ENCODE data around the gene ZNF20.

The ZNF20 gene

DNA sequence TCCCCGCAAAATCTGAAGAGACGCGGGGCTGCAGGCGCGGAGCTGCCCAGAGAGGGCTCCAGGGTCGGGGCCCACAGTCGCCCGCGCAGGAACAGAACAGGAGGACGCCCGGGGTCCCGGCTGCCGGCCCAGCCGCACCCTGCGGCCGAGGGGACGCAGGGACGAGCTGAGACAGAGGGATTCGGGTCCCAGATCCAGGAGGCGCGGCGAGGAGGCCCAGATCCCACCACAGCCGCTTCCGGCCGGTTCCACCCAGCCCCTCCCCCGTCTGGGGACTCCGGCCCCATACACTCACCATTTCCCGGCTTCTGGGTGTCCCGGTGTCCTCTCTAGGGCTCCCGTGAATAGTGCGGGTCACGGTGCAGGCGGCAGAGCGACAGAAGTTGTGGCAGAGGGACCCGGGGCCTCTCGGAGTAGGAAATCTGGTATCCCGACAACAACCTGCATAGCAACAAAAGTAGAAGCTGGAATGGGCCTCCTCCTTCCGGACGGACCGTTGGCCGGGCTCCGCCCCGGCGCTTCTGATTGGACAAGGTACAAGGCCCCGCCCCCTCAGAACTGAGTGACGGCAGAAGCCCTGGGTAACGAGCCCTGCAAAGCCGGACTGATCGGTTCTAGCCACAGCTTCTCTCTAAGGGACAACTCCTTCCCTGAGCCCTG lies at the start of gene ZNF20:
ZNF20 (minus strand) TSS at position 466 of the 660 bp plus-strand sequence; CDS start at position 298, 168 bp downstream.
- DNase-seq (ENCODE audit: low spot score): peak; percentile 89

DNA sequence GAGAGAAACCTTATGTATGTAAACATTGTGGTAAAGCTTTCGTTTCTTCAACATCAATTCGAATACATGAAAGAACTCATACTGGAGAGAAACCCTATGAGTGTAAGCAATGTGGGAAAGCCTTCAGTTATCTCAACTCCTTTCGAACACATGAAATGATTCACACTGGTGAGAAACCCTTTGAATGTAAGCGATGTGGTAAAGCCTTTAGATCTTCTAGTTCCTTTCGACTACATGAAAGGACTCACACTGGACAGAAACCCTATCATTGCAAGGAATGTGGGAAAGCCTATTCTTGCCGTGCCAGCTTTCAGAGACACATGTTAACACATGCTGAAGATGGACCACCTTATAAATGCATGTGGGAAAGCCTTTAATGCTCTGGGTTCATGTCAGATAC lies 47.5 kb upstream of the ZNF20 start:
- no peak for DNase-seq (ENCODE audit: low spot score)

DNA sequence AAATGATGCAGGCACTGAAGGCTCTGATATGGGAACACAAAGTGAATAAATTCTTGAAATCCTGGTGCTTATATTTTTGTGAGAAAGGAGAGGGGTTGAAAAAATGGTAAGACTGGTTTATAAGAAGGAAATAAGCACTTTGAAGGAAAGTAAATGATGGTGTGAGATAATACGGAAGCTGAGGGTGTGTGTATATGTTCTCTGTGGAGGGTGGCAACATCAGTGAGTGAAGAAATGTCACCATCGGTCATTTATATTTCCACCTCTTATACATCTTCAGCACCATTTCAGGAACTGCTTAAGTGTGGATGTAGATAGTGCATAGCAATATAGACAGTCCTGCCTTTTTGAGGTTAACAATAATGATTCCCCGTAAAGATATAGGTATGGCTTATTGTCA lies 40.2 kb upstream of the ZNF20 start:
- DNase-seq (ENCODE audit: low spot score): no peak

DNA sequence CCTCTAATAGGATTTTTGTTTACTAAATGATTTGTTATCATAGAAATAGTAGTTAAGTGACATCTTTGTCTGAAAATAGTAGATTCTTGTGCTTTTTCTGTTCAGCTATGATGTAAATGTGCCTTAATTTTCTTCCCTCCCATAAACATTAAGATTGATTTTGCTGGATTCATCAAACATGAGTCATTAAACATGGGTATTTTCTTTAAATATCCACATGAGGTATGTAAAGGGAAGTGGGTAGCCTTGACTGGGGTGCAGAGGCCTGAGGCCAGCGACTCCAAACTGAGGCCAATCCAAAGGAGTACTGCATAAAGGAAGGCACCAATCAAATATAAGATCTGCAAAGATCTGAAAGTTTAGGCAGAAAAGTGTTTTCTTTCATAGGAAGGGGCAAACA lies 26.5 kb upstream of the ZNF20 start:
- DNase-seq (ENCODE audit: low spot score): no peak

DNA sequence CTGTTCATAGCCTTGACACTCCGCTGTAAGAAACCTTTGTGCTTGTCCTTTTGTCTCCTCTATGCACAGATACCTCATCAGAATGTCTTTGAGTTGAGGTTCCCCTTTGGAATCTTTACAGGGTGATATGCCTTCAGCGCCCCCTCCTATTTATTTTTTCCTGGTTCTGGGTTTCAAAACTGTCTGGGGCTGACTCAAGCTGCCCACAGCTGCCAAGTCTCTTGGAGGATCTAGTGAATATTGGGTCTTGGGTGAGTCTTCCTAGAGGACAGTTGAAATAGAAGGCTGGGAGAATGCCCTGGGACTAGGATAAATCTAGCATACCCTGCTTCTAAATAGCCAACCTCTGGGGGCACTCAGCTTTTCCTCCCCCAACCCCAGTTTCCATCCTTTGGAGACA lies 23.7 kb upstream of the ZNF20 start:
- DNase-seq (ENCODE audit: low spot score): no peak

DNA sequence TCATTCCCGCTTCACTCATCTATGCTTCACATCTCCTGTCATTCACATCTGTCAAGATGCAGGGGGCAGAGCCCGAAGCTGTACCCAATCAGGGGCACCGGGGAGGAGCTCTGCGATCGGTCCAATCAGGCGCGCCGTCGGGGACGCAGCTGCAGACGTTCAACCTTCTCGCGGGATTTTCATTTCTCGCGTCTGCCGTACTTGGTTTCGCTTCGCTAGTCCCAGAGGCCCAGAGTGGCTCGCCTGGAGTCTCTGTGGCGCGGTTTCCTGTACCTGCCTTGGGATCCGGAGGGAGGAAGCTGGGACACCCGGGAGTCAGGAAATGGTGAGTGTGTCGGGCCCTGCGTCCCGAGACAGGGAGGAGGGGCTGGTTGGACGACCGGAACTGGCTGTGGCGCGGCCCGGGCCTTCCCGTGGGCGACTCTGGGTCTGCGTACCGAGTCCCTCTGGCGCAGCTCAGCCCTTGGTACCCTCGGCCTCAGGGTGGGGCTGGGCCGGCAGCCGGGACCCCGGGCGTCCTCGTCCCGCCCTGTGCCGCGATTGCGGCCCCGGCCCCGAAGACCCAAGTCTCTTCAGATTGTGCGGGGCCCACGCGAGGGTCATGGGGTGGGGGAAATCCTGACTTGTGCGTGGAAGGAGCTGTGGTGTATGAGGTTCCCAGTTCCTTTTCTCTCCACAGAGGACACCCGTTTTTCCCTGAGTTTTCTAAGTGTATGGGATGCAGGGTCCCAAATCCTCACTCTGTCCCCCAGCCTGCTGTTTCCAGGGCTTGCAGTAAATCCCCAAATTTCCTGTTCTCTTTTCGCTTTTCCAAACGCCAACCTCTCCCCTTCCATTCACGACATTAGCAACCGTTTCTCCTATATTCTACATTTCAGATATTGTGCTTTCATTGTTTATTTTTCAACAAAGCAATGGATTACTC lies 23.0 kb upstream of the ZNF20 start, which contains the start of gene ZNF136:
ZNF136 (plus strand) TSS at position 215 of the 925 bp plus-strand sequence; CDS start at position 323, 108 bp downstream.
- peak; percentile 88 for DNase-seq (ENCODE audit: low spot score)

DNA sequence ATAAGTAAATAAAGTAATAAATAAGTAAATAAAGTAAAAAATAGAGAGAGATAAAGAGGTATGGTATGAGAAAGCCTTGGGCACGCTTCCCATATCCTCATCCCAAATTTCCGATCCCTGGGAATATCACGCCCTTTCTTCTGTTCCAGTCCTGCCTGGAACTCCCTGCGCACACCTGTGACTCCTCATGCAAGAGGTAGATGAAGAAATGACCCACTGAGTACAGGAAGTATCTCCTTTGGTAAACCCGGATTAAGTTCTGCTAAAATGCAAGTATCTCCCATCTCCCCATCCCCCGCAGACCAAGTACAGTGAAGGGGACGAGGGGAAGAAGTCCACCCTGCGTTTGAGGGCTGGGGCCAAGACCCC lies 22.3 kb upstream of the ZNF20 start:
- DNase-seq (ENCODE audit: low spot score): no peak

DNA sequence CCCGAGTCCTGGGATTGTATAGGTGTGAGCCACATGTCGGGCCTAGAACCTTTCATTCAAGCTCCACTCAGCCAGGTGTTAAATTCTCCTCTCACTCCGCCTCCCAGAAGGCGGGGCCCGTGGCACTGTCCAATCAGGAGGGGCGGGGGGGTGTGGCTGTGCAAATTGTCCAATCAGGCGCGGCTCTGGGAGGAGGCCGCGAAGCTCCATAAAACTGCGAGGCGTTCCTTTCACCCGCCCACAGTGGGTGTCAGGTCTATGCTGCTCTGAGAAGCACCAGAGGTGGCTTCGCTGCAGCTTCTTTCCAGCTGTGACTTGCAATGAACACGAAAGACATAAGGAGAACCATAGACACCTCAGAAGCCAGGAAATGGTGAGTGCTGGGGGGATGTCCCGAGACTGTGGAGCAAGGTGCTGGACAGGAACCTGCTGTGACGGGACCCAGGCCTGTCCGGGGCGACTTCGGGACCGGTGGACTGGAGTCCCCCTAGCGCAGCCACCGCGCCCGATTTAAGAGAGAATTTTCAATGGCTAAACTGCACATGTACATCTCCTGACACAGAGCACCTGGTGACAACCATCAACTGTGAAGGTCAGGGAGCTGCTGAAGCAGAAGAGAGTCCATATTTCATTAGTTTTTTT lies 19.7 kb upstream of the ZNF20 start:
- DNase-seq (ENCODE audit: low spot score): no peak

DNA sequence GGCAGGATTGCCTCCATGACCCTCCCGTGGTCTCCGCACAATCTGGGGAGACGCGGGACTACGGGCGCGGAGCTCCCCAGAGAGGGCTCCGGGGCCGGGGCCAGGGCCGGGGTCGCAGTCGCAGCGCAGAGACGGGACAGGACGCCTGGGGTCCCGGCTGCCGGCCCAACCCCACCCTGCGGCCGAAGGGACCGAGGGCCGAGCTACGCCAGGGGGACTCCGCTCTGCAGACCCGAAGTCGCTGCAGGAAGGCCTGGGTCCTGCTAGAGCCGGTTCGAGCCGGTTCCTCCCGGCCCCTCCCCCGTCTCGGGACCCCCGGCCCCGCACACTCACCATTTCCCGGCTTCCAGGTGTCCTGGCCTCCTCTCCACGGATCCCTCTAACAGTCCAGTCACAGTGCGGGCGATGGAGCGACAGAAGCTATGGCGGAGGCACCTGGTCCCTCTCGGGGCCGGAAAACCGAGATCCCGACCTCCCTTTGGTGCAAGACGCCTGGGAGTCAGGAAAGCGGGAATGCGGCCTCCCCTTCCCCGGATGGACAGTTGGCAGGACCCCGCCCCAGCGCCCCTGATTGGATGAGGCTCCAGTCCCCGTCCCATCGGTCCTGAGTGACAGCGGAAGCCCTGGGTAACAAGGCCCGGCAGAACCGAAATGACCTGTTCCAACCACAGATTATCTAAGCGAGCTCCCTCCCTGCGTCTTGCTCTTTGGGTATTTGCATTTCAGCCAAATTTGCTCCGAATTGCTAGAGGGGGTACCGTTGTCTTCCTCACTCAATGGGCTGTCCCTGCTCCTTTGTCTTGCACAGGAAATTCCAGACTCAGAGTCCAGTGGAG lies 16.3 kb upstream of the ZNF20 start, which contains the start of gene ZNF625:
ZNF625 (minus strand) TSS at position 512 of the 836 bp plus-strand sequence; CDS start at position 336, 176 bp downstream.
- DNase-seq (ENCODE audit: low spot score): no peak

DNA sequence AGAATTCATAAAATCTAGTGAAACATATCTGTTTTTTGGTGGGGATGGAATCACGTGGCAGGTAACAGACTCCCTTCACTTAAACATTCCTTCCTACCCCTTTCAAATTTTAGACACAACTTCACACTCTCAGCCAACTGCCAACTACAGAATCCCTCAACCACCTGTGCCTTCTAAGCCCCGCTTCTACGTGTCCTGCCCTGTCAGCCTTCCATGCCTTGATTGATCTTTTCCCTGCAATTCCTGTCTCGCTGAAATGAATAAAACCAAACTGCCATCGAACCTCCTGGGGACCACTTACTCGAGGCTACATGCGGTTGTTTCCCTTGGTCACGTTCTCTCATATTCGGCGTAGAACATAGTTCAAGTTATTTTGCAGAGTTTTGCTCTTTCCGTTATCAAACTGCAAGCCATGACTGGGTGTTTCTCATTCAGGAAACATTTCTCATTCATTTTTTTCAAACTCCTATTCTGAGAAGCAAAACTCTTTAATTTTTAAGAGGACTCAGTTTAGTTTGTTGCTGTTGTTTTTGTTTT lies 15.2 kb upstream of the ZNF20 start:
- no peak for DNase-seq (ENCODE audit: low spot score)

DNA sequence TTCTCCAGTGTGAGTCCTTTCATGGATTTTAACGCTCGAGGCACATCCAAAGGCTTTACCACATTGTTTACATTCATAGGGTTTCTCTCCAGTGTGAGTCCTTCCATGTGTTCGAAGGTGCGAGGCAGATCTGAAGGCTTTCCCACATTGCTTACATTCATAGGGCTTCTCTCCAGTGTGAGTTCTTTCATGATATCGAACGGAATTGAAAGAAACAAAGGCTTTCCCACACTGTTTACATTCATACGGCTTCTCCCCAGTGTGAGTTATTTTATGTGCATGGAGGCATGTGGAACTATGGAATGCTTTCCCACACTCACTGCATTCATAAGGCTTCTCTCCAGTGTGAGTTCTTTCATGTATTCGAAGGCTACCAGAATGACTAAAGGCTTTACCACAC lies 5.2 kb upstream of the ZNF20 start:
- no peak for DNase-seq (ENCODE audit: low spot score)

DNA sequence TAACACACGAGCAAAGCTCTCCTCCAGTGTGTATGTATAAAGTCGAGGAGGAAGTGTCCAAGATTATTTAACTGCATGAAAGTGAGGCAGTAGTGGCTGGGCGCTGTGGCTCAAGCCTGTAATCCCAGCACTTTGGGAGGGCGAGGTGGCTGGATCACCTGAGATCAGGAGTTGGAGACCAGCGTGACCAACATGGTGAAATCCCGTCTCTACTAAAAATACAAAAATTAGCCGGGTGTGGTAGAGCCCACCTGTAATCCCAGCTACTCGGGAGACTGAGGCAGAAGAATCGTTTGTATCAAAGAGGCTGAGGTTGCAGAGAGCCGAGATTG lies 1.2 kb upstream of the ZNF20 start:
- no peak for DNase-seq (ENCODE audit: low spot score)

DNA sequence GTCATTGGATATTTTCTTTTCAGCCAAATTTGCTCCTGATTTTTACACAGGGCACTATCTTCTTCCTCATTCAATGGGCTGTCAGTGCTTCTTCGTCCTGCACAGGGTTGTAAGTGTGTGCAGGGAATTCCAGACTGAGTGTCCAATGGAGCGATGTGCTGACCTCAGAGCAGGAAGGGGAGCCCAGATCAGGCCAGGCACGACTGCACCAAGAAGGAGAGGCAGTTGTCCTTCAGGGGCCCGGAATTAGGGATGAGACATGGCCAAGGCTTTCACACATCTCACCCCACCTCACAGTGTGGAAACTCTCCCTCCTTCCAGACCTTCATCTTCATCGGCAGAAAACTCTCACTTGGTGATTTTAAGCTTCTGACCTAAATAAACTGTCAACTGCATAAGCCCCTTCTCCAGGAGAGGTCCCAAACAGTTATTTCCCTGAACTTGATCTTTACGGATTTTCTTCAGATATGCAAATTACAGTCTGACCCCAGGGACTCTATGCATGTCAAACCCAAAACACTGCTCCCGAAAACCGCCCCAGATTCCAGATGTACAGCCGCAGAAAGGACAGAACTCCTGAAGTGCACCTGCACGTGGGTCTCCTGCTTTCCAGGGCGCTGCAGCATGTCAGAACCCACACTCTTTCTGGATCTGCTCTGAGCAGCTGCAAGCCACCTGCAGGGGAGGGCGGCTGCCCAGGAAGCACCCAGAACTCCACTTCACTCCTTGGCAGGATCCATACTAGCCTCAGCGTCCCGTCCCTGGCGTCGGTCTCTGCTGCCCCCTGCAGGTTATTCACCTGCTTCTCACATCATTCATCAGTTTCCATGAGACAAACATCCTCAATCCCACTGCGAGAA lies 625 bp upstream of the ZNF20 start:
- peak; percentile 84 for DNase-seq (ENCODE audit: low spot score)

DNA sequence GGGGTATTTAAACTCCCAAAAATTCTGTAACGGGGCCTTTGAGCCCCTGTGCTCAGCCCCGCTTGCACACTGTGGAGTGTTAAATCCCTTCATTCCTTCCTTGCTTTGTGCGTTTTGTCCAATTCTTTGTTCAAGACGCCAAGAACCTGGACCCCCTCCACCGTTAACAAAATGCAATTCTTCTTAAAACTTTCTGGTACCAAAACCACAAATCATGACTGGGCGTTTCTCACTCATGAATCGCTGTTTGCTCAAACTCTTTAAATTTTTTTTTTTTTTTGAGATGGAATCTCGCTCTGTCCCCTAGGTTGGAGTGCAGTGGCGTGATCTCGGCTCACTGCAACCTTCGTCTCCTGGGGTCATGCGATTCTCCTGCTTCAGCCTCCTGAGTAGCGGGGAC lies 881 bp downstream of the ZNF20 start:
- no peak for DNase-seq (ENCODE audit: low spot score)

DNA sequence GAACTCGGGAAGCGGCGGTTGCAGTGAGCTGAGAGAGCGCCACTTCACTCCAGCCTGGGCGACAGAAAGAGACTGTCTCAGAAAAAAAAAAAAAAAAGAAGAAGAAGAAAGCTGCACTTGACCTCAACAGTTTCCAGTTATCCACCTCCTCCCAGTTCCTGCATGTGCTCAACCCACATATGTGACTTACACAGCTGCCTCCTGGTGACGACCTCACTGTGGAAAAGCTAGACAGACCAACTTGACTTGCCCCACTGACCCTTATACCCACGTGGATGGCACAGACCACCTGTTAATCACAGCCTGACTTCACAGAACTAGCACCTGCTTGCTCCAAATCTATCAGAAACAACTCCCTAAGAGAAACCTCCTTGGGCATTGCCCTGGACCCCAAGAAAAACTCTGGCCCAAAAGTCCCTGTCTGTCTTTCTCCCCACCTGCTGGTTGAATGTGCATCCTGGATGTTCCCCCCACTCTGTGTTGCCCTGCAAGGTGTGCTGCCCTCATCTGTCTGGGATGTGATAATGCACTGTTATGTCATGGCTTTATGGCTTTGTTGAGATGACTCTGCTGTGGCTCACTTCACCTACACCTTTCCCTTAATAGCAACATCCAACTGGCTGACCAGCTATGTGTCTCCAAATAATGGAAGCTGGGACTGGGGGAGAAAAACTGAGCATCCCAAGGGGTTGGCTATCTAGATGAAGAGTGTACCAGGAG lies 2.8 kb downstream of the ZNF20 start:
- DNase-seq (ENCODE audit: low spot score): no peak

DNA sequence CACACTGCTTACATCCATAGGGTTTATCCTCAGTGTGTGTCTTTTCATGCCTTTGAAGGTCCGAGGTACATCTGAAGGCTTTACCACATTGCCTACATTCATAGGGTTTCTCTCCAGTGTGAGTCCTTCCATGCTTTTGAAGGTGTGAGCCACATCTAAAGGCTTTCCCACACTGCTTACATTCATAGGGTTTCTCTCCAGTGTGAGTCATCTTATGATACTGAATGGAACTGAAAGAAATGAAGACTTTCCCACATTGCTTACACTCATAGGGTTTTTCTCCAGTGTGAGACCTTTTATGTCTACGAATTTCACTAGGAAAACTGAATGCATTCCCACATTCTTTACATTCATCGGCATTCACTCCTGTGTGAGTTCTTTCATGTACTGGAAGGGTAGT lies 7.1 kb downstream of the ZNF20 start:
- no peak for DNase-seq (ENCODE audit: low spot score)

DNA sequence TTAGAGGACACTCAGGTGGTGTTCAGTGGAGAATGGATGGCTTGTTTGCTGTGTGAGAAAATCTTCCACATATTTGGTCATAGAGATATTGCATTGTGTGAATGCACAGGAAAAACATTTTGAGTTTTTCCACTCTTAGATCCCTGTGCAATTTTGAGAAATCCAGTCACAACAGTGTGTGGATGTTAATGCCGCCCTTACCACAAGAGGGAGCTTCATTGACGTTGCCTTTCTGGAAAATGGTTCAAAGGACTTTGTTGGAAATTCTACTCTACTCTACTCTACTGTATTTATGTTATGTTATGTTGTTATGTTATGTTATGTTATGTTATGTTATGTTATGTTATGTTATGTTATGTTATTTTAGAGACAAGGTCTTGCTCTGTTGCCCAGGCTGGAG lies 13.4 kb downstream of the ZNF20 start:
- DNase-seq (ENCODE audit: low spot score): no peak

DNA sequence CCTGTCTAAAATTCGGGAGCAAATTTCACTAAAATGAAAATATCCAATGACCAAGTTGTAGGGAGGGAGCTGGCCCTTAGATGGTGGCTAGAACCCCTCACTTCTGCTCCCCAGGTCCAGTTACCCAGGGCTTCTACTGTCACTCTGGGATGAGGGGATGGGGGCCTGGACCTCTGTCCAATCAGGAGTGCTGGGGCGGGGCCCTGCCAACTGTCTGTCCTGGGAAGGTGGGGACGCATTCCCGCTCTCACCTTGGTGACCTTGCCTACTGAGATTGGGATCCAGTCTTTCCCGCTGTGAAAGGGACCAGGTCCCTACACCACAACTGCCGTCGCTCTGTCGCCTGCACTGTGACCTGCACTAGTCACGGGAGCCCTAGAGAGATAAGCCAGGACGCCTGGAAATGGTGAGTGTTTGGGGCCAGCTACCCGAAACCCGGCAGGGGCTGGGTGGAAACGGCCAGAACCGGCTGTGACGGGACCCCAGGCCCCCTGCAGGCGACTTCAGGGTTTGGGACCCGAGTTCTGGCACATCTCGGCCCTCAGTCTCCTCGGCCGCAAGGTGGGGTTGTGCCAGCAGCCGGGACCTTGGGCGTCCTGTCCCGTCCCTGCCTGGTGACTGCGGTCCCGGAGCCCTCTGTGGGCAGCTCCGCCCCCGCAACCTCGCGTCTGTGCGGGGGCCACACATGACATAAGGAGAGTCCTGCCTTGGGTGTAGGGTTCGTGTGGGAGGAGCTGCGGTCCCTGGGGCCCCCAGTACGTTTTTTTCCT lies 22.8 kb downstream of the ZNF20 start:
- no peak for DNase-seq (ENCODE audit: low spot score)

DNA sequence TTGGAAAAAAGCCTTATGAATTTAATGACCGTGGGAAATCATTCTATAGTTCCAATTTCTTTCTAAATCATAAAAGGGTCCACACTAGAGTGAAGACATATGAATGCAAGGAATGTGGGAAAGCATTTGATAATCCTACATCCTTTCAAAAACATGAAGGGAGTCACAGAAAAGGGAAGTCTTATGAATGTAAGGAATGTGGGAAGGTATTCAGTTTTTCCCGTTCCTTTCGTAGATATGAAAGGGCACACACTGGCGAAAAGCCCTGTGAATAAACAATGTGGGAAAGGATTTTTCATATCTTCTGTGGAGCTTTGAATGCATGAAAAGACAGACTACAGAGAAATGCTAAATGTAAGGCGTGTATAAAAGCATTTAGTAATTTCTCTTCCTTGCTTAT lies 27.0 kb downstream of the ZNF20 start:
- DNase-seq (ENCODE audit: low spot score): no peak

Data from hematopoietic multipotent progenitor cell treated with erythropoietin and hydrocortisone succinate and interleukin-3 and kit ligand, for 15 days (in vitro differentiated cells).